Activated CD8-positive, alpha-beta T cell treated with anti-CD3 and anti-CD28 coated beads for 36 hours (primary cell): ENCODE data around the gene FSD1. TPM values are rescaled to one million over a fixed set of nuclear protein-coding genes. Genes with fewer than 3 reads are reported as not detected.

Source experiments
- ATAC-seq: fragments of 200-7000 bp; cut with Tn5 transposase; one replicate; pipeline ENCODE4 v1.10.0; 2021; ENCODE audit warnings: mild to moderate bottlenecking, moderate library complexity
- CTCF ChIA-PET: fragments of 350-600 bp; sonication (Branson Sonifier 250); formaldehyde crosslinking; loops from one replicate; lab custom pipeline; 2021; ENCODE audit warnings: antibody characterized with exemption; lab: Charles Lee
- POLR2A ChIA-PET: fragments of 350-600 bp; sonication (Branson Sonifier 250); formaldehyde crosslinking; loops from one replicate; lab custom pipeline; 2021; ENCODE audit warnings: antibody characterized with exemption; lab: Charles Lee
- DNase-seq: peaks from one replicate; pipeline ENCODE4 v3.0.0-alpha.2; 2020
- H3K27ac Mint-ChIP-seq: one replicate; pipeline ENCODE4 v1.8.0; 2021; ENCODE audit warnings: mild to moderate bottlenecking, mixed read lengths
- H3K27me3 Mint-ChIP-seq: one replicate; pipeline ENCODE4 v1.8.0; 2021; ENCODE audit warnings: mixed read lengths
- H3K36me3 Mint-ChIP-seq: one replicate; pipeline ENCODE4 v1.8.0; 2021; ENCODE audit warnings: low read depth, mixed read lengths
- H3K4me1 Mint-ChIP-seq: one replicate; pipeline ENCODE4 v1.8.0; 2021; ENCODE audit warnings: low read depth, mixed read lengths
- H3K4me3 Mint-ChIP-seq: one replicate; pipeline ENCODE4 v1.8.0; 2021; ENCODE audit warnings: mild to moderate bottlenecking, moderate library complexity, mixed read lengths
- H3K9me3 Mint-ChIP-seq: one replicate; pipeline ENCODE4 v1.8.0; 2021; ENCODE audit warnings: mixed read lengths
- CTCF ChIP-seq: fragments of 200-600 bp; IDR thresholded peaks from one replicate; pipeline ENCODE4 v1.8.0; 2022; ENCODE audit warnings: antibody characterized with exemption, mild to moderate bottlenecking
- intact Hi-C: fragments of 100-400 bp; cut with micrococcal nuclease; formaldehyde crosslinking; loops from one replicate; pipeline ENCODE4 v1.10.0; 2022
- total RNA-seq, 2 experiments: library from RNA; stranded (reverse); gene quantifications; one replicate each; pipeline ENCODE4 v1.2.3, GENCODE V29; 2021

The FSD1 gene
- total RNA-seq, 2 experiments from 2014 or later = 19.7 to 22.0 TPM

DNA sequence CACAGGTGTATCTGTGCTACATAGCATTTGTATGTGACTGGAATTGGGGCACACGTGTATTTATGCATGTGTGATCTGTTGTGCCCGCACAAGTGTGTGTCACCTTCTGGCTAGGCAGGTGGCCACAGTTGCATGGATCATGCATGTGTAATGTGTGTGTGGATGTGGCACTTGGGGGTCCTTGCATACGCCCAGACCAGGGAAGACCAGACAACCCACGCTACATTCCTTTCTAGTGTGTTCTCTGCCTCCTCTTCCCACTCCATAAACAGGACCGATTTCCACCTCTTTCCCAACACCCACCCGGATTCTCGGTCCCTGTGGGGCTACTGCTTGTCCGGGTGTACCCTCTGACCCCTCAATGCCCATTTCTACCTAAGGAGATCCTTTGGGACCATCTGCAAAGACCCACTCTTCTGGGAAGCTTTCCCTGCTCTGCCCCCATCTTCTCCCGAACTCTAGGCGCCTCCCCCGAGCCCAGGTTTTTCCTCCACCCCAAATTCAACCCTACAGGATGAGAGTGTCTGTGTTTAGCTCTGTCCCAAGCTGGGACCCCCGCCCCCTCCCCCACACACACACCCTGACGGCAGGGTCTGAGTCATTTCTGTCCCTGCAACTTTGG lies 21.9 kb downstream of the FSD1 start:
- ChIA-PET POLR2A (no interaction called here), CTCF (no interaction called here)
- Mint-ChIP-seq H3K4me3 (peak overlapping the region; percentile 37), H3K4me1 (peaks cover 26% of the 10 kb centered on the region), H3K27me3 (no peaks in the 10 kb centered on the region), H3K27ac (no peak overlapping the region), H3K9me3 (peaks cover 4% of the 10 kb centered on the region), H3K36me3 (peaks cover 16% of the 10 kb centered on the region)
- intact Hi-C loops = no loop called here
- no peak for DNase-seq
- ATAC-seq = no peak
- no peak for TF ChIP-seq CTCF

- Mint-ChIP-seq H3K27me3 (no peaks in the 10 kb centered on the region), H3K27ac (no peak overlapping the region), H3K4me3 (peak overlapping the region; percentile 93), H3K4me1 (peaks cover 26% of the 10 kb centered on the region), H3K9me3 (peaks cover 4% of the 10 kb centered on the region), H3K36me3 (peaks cover 16% of the 10 kb centered on the region)
- ChIA-PET POLR2A (no interaction called here), CTCF (no interaction called here)
- intact Hi-C loops = no loop called here
- no peak for TF ChIP-seq CTCF
- no peak for ATAC-seq
- DNase-seq = peak; percentile 46
Observed at GRCh38 chr19:4326837-4327251, 22.4 kb downstream of the FSD1 start.

GRCh38 chr19:4327252-4327876 lies 23.0 kb downstream of the FSD1 start:
- Mint-ChIP-seq H3K9me3 (peaks cover 2% of the 10 kb centered on the region), H3K4me1 (peaks cover 26% of the 10 kb centered on the region), H3K36me3 (peaks cover 16% of the 10 kb centered on the region), H3K27me3 (no peaks in the 10 kb centered on the region), H3K27ac (peak overlapping the region; percentile 52), H3K4me3 (peak overlapping the region; percentile 93)
- no peak for TF ChIP-seq CTCF
- CTCF ChIA-PET = interaction anchor here (0.9 to 1.1 kb wide), 3 partner anchors 16 to 59 kb away, joined by 3 to 6 read pairs (median 5); partner anchors contain the start of gene MPND
- intact Hi-C loops = no loop called here
- peak; percentile 45 for ATAC-seq
- POLR2A ChIA-PET = interaction anchor here (0.7 to 1.1 kb wide), 4 partner anchors 10 to 75 kb away, joined by 3 to 5 read pairs (median 3); partner anchors contain the start of gene CHAF1A
- DNase-seq = peak; percentile 92

DNA sequence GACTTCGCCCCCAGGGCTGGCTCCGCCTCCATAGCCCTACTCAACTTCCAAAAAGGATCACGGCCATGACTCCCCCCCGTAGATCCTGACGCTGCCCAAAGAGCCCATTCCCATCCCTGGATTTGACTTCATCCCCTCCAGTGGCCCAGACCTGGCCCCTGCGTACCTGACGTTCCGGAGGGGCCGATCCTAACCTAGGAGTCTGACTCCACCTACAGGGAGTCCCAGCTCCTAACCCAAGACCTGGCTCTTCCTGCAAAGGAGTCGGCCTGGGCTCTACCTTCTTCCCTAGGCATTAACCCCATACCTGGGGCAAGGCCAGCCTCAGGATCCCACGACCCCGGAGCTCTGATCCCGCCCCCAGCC lies 23.5 kb downstream of the FSD1 start:
- Mint-ChIP-seq H3K27ac (no peak overlapping the region), H3K9me3 (peaks cover 1% of the 10 kb centered on the region), H3K4me3 (peak overlapping the region; percentile 93), H3K36me3 (peaks cover 16% of the 10 kb centered on the region), H3K27me3 (no peaks in the 10 kb centered on the region), H3K4me1 (peaks cover 26% of the 10 kb centered on the region)
- no peak for ATAC-seq
- ChIA-PET CTCF (interaction anchor here (0.9 to 1.1 kb wide), 3 partner anchors 15 to 60 kb away, joined by 3 to 6 read pairs (median 5); partner anchors contain the start of gene MPND), POLR2A (interaction anchor here (0.7 to 1.1 kb wide), 4 partner anchors 10 to 74 kb away, joined by 3 to 5 read pairs (median 3); partner anchors contain the start of gene CHAF1A)
- intact Hi-C loops = no loop called here
- no peak for TF ChIP-seq CTCF
- DNase-seq = no peak
